GM19239 (cell line): ENCODE measurements around the gene C2orf76.

ENCODE experiments used
- DNase-seq: peaks from one replicate; pipeline ENCODE4 v3.0.0; 2011; ENCODE audit warnings: low spot score; ENCODE audit not compliant: insufficient read length
- FAIRE-seq: peaks from 2 replicates; lab custom pipeline; 2011; peaks lifted over from hg19 to GRCh38; lab: Jason Lieb, UNC

C2orf76 gene

DNA sequence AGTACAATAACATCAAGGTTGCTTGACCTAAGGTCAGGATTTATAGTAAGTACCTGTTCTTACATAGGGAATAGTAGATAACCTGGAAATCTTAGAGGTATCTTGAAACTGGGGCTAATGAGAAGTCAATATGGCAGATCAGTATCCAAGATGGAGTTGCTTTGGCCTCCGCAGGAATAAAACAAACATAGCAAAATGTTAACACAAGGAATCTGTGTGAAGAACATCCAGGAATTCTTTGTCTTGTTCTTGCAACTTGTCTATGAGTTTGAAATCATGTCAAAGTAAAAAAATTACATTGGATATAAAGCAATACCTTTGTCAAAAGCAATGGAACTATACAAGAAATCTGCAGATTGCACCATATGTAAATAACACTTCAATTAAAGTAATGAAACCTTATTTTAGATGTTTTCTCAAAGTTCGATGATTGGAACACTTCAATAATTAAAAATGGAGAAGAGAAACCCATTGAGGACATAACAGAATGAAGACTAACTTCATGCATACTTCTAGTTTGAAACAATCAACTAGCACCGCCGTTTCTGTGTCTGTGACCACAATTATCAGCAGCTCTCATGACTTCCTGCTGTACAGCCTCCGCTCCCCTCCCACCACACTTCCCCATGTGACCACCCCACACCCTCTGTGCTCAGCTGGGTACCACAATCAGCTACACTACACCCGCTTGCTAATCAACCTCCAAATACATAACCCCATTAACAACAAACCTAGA is 27.6 kb downstream of the C2orf76 start:
- DNase-seq (peak; percentile 54), FAIRE-seq (peak; percentile 91)

DNA sequence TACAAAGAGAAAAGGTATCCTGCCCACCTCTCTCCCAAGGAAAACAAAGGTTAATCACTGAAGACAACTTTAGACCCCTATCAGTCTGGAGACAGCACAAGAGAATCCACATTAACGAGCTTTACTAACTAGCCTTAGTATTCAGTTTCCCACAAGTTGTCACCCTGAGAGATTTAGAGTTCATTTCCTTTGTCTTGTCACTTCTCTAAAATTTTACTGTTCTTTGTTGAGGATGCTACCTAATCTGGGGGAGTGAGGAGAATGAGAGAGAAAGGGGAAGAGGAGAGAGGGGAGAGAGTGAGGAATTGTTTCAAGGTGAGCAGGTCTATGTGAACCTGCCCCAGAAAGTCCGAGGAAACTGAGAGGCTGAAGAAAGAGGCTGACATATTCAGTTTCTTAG is 28.4 kb downstream of the C2orf76 start:
- DNase-seq (no peak), FAIRE-seq (peak; percentile 48)

DNA sequence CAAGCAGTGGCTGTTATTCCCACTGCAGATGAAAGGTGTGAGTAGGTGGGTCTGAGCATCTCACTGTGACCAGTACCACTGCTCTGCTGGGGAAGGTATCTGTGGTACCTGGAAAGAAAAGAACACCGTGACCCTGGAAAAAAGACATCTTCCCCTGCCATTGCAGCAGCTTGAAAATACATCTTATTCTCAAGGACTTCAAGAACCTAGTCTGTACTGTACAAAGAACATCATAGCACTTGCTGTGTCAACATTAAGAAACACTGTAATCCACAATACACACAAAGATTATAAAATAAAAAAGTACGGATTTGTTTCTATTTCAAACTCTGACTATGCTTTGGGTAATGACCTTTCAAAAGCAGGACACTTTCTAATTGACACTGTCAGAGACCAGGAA is 28.9 kb downstream of the C2orf76 start:
- no peak for FAIRE-seq
- no peak for DNase-seq

DNA sequence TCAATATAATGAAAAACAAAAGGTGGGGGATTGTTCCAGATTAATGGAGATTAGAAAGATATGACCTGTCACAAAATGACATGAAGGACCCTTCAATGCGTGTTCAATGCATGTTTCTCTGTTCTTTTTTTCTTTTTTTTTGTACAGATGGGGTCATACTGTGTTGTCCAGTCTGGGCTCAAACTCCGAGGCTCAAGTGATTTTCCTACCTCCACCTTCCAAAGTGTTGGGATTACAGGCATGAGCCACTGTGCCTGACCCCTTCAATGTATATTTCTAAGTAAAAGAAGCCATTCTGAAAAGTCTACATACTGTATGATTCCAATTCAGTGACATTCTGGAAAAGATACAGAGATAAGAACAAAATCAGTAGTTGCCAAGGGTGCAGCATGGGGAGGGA is 32.8 kb downstream of the C2orf76 start:
- FAIRE-seq (no peak), DNase-seq (no peak)

DNA sequence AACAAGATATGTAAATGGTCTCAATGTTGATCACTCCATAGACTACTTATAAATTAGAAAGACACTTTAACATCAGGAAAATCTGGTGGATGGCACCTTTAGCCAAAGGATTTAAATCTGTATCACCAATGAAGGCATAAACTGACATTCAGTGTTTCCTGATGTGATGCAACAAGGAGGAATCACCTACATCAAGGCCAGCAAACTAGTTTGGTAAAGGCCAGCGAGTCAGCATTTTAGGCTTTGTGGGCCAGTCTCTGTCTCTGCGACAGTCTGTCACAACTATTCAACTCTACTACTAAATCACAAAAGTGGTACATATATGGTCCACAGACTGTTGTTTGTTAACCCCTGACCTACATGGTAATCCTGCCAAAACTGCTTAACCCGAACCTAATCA is 33.3 kb downstream of the C2orf76 start:
- FAIRE-seq (peak; percentile 45), DNase-seq (no peak)

DNA sequence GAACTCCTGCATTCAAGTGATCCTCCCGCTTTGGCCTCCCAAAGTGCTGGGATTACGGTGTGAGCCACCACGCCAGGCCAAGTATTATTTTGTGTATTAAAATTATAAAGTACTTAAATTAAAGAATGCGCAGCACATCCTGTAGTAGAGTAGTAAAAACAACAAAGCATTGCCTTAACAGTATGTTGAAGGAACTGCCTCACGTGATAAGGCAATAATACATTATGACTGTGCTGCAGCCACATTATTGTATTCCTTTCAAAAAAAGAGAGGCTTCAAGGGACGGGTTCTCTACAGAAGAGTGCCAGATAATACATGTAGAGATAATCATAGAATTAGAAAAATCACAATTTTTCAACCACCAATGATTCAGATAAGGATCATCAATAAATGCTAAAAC is 33.7 kb downstream of the C2orf76 start:
- DNase-seq (no peak), FAIRE-seq (no peak)

DNA sequence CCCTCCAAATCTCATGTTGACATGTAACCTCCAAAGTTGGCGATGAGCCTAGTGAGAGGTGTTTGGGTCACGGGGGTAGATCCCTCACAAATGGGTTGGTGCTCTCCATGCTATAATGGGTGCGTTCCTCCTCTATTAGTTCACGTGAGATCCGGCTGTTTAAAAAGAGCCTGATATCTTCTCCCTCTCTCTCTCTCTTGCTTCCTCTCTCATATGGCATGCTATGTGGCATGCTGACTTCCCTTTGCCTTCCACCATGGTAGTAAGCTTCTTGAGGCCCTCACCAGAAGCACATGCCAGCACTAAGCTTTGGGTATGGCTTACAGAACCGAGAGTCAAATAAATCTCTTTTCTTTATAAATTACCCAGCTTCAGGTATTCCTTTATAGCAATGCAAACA is 39.2 kb downstream of the C2orf76 start:
- no peak for FAIRE-seq
- no peak for DNase-seq

DNA sequence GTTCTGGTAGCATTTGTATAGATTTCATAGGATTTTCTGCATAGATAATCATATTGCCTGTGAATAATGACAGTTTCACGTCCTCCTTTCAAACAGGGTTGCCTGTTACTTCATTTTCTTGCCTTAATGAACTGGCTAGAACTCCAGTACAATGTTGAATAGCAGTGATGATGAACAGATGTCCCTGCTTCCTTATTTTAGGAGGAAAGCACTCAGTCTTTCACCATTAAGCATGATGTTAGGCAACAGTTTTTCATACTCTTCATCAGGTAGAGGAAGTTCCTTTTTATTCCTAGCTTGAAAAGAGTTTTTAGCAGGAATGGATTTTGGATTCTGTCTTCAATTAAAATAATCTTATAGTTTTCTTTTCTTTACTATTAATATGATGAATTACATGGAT is 39.7 kb downstream of the C2orf76 start:
- no peak for FAIRE-seq

DNA sequence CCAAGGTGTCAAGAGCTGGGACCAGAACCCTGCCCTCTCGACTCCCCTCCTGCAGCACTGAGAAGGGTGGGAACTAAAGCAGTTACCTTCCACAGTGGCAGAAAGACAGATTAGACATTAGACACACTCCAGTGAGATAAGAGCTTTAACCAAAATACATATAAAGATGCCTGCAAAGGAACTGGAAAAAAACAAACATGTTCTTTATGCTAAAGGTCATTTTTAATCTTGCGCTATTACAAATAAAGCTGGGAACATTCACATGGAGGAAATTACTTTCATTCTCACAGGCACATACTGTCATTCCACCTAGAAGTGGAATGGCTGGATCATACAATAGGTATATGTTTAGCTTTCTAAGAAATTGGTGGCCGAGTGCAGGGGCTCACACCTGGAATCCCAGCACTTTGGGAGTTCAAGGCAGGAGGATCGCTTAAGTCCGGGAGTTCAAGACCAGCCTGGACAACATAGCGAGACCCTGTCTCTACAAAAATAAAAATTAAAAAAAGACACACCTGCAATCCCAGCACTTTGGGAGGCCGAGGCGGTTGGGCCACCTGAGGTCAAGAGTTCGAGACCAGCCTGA is 41.9 kb downstream of the C2orf76 start:
- FAIRE-seq (no peak), DNase-seq (no peak)

More for the DNA sequence above, 39.7 kb downstream of the C2orf76 start:
- no peak for DNase-seq

DNA sequence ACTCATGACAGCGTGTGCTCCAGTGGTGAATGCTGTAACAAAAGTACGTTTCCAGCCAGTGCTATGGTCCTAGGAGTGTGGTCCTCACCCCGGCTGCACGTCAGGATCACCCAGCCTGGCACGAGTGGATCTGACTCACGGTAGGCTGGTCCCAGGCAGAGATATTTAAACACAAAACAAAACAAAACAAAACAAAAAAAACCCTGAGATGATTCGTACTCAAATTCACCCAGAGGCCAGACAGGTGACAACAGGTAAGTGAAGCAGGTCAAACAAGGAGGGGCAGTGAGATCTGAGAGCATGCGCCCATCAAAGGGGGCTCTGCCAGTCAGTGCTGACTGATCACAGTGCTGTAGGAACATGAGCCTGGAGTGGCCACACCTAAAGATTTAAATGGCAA is 43.2 kb downstream of the C2orf76 start:
- DNase-seq (no peak), FAIRE-seq (no peak)

DNA sequence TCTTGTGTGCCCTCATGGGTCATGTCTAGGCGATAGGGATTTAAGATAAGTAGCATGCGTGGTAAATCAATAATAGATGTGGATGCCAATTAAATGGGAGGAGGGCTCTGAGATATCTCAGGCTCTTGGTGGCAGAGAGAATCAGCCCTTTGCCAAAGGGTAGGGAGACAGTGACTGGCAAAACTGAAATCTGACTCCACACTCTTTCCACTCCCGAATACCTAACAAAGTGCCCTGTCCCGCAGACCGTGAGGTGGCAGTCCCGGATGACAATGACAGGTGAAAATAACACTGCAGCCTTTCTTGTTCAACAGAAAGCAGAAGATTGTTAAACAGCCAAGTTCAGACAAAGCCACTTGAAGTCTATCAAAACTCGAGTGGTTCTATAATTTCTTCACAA is 47.0 kb downstream of the C2orf76 start:
- FAIRE-seq: no peak

DNA sequence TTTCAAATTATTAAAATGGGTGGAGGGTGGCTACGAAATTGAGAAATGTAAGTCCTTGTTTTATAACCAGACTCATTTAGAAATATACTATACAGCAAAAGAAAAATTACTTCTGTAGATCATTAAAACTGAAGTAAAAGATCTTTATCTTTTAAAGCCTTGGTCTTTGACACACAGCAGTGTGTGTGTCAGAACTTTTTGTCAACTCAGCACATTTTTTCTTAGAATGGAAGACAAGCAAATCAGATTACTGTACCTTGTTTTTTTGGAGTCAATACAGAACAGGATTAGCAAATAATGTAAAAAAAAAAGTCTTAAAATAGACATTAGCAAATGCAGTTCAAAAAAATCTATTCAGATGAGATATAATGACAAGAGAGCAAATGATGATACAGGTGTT is 49.1 kb downstream of the C2orf76 start:
- DNase-seq (no peak), FAIRE-seq (peak; percentile 23)

More for the DNA sequence above, 47.0 kb downstream of the C2orf76 start:
- DNase-seq: no peak

DNA sequence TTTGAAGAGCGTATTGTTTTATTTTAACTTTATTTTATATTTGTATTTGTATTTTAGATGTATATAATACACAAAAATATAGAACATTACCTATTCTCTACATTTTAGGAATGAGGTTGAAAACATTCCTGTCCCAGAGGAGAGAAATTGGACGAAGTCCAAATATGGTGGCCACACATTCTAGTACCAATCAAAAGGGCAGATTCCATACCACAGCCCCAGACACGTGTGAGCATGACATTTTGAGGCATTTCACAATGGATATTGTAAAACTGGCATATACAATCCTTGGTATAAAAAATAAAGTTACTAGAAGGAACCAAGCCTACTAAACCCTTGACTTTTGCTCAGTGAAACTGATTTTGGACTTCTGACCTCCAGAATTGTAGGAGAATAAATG is 50.6 kb downstream of the C2orf76 start:
- FAIRE-seq (no peak), DNase-seq (no peak)

DNA sequence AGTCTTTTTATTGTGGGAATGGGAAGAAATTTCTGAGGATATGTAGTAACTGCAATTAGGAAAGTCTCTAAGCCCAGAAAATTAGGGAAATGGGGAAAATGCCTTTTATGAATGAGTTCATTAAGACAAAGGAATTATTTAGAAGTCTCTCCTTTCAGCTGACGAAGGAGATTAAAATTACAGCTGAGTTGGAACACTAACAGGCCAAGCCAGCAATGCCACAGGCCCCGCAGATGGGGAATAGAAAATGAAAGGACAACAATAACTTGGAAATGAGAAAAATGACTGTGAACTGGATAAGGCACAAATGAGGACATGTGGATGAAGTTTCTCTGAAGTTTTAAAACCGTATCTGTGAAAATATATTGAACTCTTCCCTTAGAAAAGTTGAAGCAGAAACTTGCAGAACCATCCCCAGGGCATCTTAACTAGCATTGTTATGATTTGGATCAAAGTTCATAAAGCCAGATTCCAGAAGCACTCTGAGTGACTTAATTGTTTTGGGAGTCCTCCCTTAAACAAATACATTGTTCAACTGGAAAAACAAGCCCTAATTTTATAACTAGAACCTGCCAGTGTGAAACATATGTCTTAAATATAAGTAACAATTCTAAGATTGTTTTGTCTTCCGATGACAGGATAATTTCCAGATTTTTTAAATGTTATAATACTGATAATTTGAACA is 51.3 kb downstream of the C2orf76 start:
- FAIRE-seq (no peak), DNase-seq (no peak)

DNA sequence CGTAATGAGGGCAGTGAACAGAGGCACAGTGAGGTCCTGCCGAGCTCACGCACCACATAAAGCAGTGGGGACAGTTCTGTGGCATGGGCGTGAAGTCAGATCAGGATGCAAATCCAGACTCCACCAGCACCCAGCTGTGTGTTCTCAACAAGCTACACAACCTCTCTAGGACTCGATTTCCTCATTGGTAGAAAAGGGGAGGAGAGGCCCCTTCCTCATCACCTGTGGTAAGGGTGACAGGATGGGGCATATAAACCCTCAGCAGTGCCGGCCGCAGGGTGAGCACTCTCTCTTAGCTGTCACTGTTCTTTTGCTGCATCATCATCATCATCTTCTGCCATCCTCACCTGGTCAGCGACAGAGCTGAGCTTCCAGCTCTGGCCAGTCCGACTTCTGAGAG is 54.8 kb downstream of the C2orf76 start:
- DNase-seq: no peak
- FAIRE-seq: no peak

DNA sequence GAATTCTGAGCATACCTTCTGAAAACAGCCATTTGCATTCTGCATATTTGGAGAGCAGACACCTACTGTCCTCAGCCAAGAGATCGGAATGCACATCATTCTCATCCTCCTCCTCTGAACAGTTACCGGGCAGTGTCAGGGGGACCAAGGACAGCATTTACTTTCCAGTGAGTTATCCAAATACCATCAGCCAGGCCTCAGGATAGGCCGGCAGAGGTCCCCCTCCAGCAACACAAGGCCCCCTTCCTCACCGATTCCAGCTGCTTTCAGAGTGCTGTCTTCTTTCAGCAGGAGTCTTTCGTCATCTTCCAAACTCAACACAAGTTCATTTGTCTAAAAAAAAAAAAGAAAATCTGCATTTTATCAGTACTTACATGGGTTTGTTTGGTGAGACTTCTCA is 55.3 kb downstream of the C2orf76 start:
- DNase-seq (no peak), FAIRE-seq (no peak)

DNA sequence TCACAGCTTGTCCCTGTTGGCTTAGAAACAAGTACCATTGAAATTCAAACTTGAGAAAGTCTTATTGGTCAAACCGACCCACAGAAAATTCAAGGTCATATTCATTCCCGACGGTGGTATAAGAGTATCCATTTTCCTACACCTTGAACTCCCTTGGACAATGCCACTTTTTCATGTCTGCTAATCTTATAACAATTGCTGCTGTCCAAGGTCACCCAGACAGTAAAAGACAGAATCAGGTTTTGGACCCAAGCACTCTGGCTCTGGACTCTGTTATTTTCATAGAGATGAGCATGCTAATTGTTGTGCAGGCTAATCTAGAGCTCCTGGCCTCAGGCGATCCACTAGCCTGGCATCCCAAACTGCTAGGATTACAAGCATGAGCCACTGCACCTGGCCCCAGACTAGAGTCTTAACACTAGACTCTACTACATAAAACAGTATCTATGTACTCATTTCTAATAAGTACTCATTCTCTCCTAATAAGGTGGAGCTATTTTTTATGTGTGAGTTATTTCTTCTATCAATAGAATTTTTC is 57.8 kb downstream of the C2orf76 start:
- DNase-seq (no peak), FAIRE-seq (no peak)

DNA sequence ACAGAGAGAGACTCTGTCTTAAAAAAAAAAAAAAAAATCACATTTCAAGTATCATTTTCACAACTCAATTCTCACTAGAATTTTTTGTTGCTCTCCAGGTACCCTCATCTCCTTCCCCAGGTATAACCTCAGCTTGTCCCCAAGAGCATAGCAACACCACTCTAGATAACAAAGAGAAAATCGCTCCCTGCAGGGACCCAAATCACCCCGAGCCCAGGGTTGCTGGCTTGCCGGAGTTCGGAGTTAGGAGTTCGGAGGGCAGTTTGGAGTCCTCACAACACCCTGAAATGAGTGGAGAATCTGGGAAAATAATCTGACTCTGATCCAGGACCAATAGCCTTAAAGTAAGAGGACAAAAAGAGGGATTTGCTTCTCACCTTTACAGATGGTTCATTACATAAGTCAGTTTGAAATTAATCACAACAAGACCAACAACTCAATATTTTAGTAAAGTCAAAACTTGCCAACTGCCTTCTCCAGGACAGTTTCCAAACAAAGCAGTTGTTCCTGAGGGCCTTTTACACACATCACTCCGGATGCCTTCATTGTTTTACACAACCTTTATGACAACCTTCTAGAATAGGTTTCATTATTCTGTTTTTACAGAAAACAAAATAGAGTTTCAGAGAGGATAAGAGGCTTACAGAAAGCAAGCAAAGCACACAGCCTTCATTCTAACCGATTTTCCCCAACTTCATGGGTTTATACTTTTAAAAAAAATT is 59.1 kb downstream of the C2orf76 start:
- DNase-seq: no peak
- FAIRE-seq: no peak

DNA sequence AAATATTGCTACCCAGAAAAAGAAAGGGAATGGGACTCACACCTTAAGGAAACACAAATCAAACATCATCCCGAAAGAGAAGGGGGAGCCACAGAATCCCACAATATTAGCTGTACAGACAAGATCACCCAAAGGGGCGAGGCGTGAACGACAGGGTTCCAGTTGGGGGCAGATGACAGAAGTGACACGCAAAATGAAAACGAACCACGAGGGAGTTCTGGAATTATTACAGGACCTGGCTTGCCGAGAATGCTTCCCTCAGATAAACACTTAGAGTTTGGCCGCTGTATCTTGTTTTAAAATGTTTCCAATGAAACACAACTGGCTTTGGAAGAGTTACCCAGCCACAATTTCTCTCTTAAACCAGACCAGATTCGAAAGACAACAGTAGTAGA is 60.4 kb downstream of the C2orf76 start:
- DNase-seq (no peak), FAIRE-seq (no peak)

DNA sequence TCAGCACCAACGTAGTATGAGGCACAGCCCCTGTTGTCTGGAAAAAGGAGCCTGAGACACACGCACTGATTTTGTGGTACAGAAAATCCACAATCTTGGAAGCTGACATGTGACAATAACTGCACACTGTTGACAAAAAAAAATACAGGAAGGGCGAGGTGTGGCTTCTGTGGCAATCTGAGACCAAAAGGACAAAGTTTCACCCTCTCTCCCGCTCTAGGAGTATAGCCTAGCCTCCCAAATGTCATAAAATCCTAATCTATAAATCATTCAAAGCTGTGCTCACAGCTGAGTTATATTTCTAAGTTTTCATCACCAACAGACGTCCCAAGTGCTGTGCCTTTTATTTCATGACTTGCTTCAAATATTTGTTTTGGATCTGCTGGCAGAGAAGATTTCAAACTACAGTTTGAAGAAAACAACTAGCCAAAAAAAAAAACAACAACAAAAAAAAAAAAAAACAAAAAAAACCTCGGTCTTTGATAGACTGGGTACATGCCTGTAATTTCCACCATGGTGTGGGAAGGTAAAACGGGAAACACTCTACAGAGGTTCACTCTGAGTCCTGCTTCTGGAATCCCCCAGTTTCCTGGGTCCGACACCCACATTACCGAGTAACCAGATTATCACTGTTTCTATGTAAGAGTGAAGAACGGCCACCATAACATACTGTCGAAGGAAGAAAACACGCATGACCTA is 61.0 kb downstream of the C2orf76 start:
- FAIRE-seq (no peak), DNase-seq (no peak)
